Germinal center (tissue), 1 donor: Measurements from ENCODE around the gene JARID2.

Source experiments
- DNase-seq: peaks from one replicate; pipeline ENCODE4 v3.0.0; 2012; ENCODE audit warnings: mixed read lengths, low spot score

The JARID2 gene

GRCh38 chr6:15493437-15494168 is 247.7 kb downstream of the JARID2 start:
- no peak for DNase-seq

GRCh38 chr6:15495375-15495901 is 249.6 kb downstream of the JARID2 start:
- no peak for DNase-seq

GRCh38 chr6:15496345-15497131 is 250.7 kb downstream of the JARID2 start:
- no peak for DNase-seq

- no peak for DNase-seq
These were observed 252.8 kb downstream of the JARID2 start for GRCh38 chr6:15498640-15499039.

GRCh38 chr6:15499125-15499524 is 253.3 kb downstream of the JARID2 start:
- no peak for DNase-seq

GRCh38 chr6:15499591-15499990 is 253.7 kb downstream of the JARID2 start:
- no peak for DNase-seq

- no peak for DNase-seq
These were observed 254.3 kb downstream of the JARID2 start for GRCh38 chr6:15500078-15500740.

- DNase-seq = no peak
These were observed 255.3 kb downstream of the JARID2 start for GRCh38 chr6:15500901-15501825.

GRCh38 chr6:15501826-15502445 is 256.1 kb downstream of the JARID2 start:
- DNase-seq = no peak

- DNase-seq = no peak
These were observed 256.8 kb downstream of the JARID2 start for GRCh38 chr6:15502446-15503345.

- no peak for DNase-seq
These were observed 257.4 kb downstream of the JARID2 start for GRCh38 chr6:15503346-15503680.

- no peak for DNase-seq
These were observed 258.2 kb downstream of the JARID2 start for GRCh38 chr6:15504040-15504495.

GRCh38 chr6:15504581-15505350 is 258.9 kb downstream of the JARID2 start:
- no peak for DNase-seq

- no peak for DNase-seq
These were observed 259.6 kb downstream of the JARID2 start for GRCh38 chr6:15505463-15505918.

GRCh38 chr6:15506066-15506465 is 260.2 kb downstream of the JARID2 start:
- no peak for DNase-seq

GRCh38 chr6:15507221-15507620 is 261.4 kb downstream of the JARID2 start:
- DNase-seq = no peak

GRCh38 chr6:15507746-15508145 is 261.9 kb downstream of the JARID2 start:
- DNase-seq = no peak

GRCh38 chr6:15508441-15508871 is 262.6 kb downstream of the JARID2 start:
- no peak for DNase-seq

GRCh38 chr6:15508931-15509330 is 263.1 kb downstream of the JARID2 start:
- no peak for DNase-seq
